DMS114 treated with DMSO at 0.1 percent for 48 hours (cell line): Measurements from ENCODE around the gene CDK6.

Experiments
- DNase-seq: peaks from one replicate; lab custom pipeline; 2025; ENCODE audit not compliant: unreplicated experiment; lab: John Stamatoyannopoulos, UW

Gene CDK6

DNA sequence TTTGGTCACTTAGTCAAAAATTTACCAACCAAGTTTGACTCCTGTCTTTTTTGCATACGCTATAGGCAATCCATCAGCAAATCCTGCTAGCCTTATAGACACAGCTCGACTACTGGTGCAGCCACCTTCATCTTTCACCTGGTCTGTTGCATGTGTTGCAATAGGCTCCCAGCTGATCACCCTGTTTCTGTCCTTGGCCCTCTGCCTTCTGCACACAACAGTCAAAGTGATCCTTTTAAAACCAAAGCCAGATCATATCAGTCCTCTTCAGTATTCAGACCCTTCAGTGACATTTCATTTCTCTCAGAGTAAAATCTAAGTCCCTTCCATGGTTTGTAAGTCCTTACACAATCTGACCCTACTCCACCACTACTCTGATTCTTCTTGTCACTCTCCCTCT, 10.9 kb upstream of the CDK6 start:
- no peak for DNase-seq

DNA sequence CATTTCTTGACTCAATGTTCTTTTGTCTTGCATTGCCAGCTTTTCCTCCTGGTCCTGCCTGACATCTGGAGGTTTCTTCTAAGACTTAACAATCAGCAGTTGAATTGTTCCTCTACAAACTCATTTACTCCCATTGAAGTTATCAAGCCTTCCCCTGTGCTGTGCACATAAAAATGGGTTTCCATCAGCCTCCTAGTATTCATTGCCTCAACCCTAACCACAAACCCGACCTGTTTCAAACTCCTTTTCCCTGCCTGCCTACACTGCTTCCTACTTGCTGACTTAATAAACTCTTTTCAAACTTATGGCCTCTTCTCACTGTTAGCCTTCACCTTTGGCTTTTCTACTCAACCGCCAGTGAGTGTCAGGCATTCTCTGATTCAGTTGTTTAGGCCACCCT, 9.4 kb upstream of the CDK6 start:
- DNase-seq, result no peak

DNA sequence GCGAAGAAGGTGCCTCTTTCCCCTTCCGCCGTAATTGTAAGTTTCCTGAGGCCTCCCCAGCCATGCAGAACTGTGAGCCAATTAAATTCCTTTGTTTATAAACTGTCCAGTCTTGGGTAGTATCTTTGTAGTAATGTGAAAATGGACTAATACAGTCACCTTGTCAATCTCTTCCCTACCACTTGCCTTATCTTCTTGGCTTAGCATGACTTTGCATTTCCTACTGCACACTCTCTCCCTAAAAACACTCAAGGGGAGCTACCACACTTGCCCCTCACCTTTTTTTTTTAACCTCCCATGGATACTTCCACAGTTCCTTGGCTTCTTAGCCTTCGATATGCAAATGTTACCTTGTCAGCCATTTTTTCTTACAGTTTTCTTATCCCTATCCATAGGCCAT, 7.4 kb upstream of the CDK6 start:
- DNase-seq, result no peak

- no peak for DNase-seq
Measured at GRCh38 chr7:92843034-92843760, 6.8 kb upstream of the CDK6 start.

DNA sequence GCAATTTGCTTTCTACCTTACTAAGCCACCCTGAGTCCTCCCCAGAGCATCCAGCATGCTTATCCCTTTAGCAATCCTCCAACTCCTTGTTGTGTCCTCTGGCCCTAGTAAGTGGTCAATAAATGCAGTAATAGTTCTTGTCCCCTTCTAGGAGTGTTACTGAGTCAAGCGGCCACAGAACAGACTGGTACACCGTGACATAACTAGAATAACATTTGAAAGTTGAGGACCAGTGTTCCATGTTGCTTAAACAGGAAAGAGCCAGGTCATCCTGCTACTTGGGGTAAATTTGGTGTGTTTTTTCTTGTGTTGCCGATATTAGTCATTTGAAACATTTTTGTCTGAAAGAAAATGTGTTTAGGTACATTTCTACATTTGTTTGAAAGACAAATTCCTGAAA, 4.8 kb upstream of the CDK6 start:
- no peak for DNase-seq

DNA sequence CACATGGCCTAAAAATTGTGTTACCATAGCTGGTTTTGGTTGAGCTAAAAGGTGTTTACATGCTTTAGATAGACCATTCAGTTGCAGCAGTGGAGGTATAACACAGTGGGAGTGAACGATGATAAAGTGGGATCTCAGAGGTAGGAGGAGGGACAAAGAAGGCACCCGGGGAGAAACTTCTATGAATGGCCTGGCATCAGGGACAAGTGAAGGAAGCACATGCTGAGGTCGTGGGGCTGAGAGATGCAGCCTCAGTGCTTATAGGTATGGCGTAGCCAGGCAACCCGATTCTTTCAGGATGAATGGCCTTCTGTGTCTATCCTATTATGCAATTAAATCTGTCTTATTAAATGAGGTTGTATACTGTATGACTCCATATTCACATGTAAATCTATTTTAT, 3.9 kb upstream of the CDK6 start:
- DNase-seq, result no peak

DNA sequence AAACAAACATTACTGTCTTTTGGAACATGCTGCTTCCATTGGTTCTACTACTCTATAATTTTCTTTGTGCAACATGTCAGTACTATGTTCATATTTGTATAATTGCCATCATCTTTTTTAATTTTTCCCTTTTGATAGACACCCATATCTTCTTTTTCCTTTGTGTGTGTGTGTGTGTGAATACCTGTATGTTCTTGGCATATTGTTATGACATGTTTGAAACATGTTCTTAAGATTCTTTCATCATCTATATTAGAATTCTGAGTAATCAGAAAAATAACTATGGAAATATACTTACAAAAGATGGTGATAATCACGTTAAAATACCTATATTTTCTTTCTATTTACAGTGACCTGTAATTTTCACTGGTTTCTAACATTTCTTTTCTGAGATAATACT, 3.5 kb upstream of the CDK6 start:
- DNase-seq, result no peak

DNA sequence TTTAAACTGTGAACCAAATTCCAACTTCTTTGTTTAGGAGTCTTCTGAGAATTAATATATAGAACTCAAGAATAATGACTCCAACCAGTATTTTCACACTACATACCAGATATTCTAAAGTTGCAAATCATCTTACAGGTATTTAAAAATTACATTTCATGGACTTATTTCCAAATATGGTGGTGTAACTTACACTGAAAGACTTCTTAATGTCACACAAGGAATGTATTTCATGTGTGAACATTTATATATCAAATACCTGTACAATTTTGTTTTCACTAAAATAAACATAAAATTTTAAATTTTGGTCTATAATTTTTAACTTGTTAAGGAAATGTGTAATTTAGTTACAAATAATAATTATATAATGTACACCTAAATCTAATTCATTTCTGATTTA, 2.6 kb upstream of the CDK6 start:
- no peak for DNase-seq

GRCh38 chr7:92837000-92837749, 802 bp upstream of the CDK6 start:
- peak; percentile 36 for DNase-seq

- DNase-seq, result no peak
Measured at GRCh38 chr7:92835851-92836488, 403 bp downstream of the CDK6 start.

GRCh38 chr7:92835261-92835850, 1.0 kb downstream of the CDK6 start:
- no peak for DNase-seq

DNA sequence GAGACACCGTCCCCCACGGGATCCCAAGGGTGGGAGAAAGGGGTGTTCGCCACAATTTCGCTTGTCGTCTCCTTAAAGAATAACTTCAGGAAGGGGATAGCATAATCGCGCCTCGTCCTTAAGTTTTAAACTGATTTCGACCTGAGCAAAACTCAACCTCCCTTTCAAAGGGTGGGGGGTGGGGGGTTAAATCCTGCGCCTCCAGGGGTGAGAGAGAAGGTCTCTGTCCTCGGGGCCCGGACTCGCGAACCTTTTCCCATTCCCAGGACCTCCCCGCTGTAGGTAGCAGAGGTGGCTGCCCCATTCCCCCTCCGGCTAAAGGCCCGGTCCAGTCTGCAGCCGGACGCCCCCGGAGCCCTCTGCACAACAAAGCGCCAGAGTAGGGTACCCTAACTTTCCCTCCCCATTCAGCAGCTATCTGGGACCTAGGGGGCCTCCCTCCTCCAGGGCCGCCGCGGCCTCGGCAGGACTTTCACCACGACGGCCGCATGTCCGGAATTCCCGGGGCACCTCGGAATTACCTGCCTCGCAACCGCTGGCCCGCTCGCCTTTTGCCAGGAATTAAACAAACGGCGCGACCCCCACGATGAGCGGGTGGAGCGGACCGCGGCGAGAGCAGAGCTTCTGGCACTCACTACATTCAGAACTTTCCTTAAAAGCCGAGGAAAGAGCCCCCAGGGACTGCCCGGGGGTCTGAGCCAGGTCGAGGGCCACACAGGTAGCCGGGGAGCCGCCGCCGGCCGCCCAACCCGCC, 1.7 kb downstream of the CDK6 start:
- DNase-seq, result no peak

DNA sequence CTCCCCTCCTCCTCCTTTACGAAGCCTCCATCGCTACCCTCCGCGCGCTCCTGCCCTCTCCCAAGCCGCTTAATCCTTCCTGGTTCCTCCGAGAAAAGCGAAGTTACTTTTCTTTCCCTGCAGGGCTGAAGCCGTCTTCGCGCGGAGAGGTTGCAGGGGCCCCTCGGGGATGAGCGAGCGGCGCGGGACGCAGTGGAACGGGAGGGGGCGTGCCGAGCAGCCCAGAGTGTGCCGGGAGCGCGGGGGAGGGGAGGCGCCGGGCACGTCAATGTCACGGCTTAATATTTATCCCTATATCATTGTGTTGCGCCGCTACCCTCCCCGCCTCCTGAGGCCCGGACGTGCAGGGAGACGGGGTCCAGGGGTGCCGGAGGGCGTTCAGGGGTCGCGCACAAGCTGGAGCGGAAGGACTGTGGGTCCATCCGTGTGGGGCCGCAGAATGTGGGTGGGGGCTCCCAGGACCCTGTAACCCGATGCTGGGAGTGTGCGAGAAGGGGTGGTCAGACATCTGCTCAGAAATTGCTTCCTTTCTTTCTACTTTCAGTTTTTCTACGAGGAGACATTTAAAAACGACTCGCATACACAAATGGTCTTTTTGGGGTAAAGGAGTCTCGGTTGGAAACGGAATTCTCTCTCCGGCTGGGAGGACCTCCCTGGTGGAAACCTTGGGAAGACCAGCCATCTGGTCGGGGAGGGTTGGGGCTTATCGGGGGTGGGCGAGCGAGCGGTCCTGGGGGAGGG, 2.4 kb downstream of the CDK6 start:
- peak; percentile 54 for DNase-seq

DNA sequence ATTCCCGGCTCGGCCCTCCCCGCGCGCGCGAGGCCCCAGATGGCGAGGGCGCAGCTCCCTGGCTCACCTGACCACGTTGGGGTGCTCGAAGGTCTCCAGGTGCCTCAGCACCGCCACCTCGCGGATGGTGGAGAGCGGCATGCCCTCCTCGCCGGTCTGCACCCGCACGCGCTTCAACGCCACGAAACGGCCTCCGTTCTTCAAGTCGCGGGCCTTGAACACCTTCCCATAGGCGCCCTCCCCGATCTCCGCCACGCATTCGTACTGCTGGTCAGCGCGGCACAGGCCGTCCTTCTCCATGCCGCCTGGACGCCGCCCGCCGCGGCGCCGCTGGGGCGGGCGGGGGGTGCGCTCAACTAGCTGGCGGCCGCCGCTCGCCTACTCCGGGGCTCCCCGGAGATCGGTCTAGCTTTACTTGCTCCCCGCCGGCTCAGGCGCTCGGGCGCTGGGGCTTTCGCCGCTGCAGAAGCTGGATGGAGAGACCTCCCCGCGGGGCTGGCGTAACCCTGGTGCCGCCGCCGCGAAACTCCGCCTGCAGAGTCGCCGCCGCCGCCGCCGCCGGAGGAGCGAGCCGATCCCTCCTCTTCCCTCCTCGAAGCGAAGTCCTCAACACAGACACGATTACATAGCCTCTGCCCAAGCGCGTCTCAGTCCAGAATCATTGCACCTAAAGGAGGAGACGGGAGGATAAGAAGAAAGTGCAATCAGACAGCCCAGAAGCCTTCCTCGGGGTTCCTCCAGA, 3.2 kb downstream of the CDK6 start:
- peak; percentile 54 for DNase-seq

DNA sequence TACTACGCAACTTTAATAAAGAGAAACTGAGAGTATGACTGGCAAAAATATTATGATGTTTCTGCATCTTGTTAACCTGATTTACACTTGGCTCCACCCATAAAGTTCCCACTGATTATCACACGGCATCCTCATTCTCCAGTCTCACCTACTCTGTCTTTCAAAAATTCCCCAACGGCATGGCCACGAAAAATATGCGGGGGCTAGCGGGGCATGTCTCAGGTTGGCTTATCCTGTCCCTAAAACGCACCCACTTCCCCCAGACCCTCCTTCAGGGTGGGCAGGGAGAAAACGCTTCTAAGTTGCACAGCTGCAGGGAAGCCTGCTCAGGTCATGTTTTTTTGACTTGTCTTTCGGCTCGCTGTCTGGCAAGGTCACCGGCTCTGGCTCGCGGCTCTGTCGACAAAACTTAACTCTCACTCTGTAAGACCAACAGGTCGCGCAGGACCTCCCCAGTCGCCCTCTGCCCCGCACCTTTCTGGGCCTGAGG, 3.8 kb downstream of the CDK6 start:
- no peak for DNase-seq

- no peak for DNase-seq
Measured at GRCh38 chr7:92831716-92832533, 4.4 kb downstream of the CDK6 start.

- DNase-seq, result no peak
Measured at GRCh38 chr7:92830532-92831110, 5.8 kb downstream of the CDK6 start.

DNA sequence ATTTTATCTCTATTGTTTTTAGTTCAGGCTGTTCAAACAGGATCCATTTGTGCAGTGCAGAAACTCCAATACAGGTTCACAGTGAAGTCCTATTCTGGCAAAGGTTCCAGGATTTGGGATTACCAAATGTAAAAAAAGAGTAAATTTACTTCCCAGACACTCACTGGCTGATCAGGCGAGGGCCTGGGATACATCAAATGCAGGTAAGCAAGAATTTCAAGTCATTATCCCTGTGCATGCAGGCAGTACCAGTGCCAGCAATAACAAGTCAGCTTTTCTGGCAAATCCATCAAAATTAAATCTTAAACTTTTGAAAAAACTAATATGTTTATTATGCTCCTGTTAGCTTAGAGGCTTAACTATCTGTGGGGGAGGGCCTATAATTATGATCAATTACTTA, 6.3 kb downstream of the CDK6 start:
- DNase-seq, result no peak
